Measurements from ENCODE around the gene NRAP. TPM values are rescaled to one million over a fixed set of nuclear protein-coding genes. Genes with fewer than 3 reads are reported as not detected.

NRAP gene
- total and polyA plus RNA-seq, 4 donors = 0.02 to 0.04 TPM; not detected in 2

- Histone ChIP-seq H3K9me3 (ENCODE audit: control insufficient read depth in 4 of 4, insufficient read depth in 3 of 4, low read length in 3 of 4) (no peaks in the 10 kb centered on the region), H3K4me1 (ENCODE audit: control insufficient read depth in 5 of 5, insufficient read depth in 5 of 5, low read length in 5 of 5) (peaks cover 0 to 15% (median 8%) of the 10 kb centered on the region in 5 donors), H3K9ac (ENCODE audit: insufficient read depth in 1 of 2, low read length in 2 of 2) (no peak overlapping the region), H3K27ac (ENCODE audit: low read depth in 1 of 2, low read length in 1 of 2) (no peak overlapping the region), H3K36me3 (ENCODE audit: control insufficient read depth in 4 of 4, insufficient read depth in 4 of 4, low read length in 4 of 4) (no peaks in the 10 kb centered on the region), H3K27me3 (ENCODE audit: control insufficient read depth in 3 of 3, insufficient read depth in 3 of 3, low read length in 2 of 3) (no peaks in the 10 kb centered on the region), H3K4me3 (no peak overlapping the region)
- no peak for DNase-seq
- TF ChIP-seq CTCF (IDR thresholded peaks at IDR 0.05; ENCODE audit: control extremely low read depth, extremely low read depth) = no peak
- 84 to 86% methylated on average over 2 of the region's 2 CpGs for WGBS, 2 donors
- ATAC-seq (ENCODE audit: insufficient read depth, low FRiP score) = no peak
Observed at GRCh38 chr10:113553149-113553548, 110.7 kb downstream of the NRAP start.

GRCh38 chr10:113552701-113553100, 111.1 kb downstream of the NRAP start, which contains the start of gene HABP2:
HABP2 (plus strand) TSS chr10:113553053; CDS start chr10:113553122, 69 bp downstream.
- no peaks in the 10 kb centered on the region for H3K36me3 ChIP-seq (ENCODE audit: control insufficient read depth in 4 of 4, insufficient read depth in 4 of 4, low read length in 4 of 4)
- peak; percentile 29 for ATAC-seq (ENCODE audit: insufficient read depth, low FRiP score)
- DNase-seq = peak in 1 of 3 donors; percentile 25
- TF ChIP-seq CTCF (IDR thresholded peaks at IDR 0.05; ENCODE audit: control extremely low read depth, extremely low read depth) = no peak
- no peaks in the 10 kb centered on the region for H3K9me3 ChIP-seq (ENCODE audit: control insufficient read depth in 4 of 4, insufficient read depth in 3 of 4, low read length in 3 of 4)
- no peak within 1 kb of the TSS for H3K9ac ChIP-seq (ENCODE audit: insufficient read depth in 1 of 2, low read length in 2 of 2)
- H3K27ac ChIP-seq (ENCODE audit: low read depth in 1 of 2, low read length in 1 of 2) = no peak within 1 kb of the TSS
- peaks cover 0 to 11% (median 5%) of the 10 kb centered on the region in 5 donors for H3K4me1 ChIP-seq (ENCODE audit: control insufficient read depth in 5 of 5, insufficient read depth in 5 of 5, low read length in 5 of 5)
- no peaks in the 10 kb centered on the region for H3K27me3 ChIP-seq (ENCODE audit: control insufficient read depth in 3 of 3, insufficient read depth in 3 of 3, low read length in 2 of 3)
- no peak within 1 kb of the TSS for H3K4me3 ChIP-seq
- WGBS, 2 donors = 70 to 73% methylated on average over 3 of the region's 3 CpGs

GRCh38 chr10:113552014-113552413, 111.8 kb downstream of the NRAP start:
- H3K4me3 ChIP-seq = no peak overlapping the region
- TF ChIP-seq CTCF (IDR thresholded peaks at IDR 0.05; ENCODE audit: control extremely low read depth, extremely low read depth) = no peak
- no peaks in the 10 kb centered on the region for H3K9me3 ChIP-seq (ENCODE audit: control insufficient read depth in 4 of 4, insufficient read depth in 3 of 4, low read length in 3 of 4)
- H3K36me3 ChIP-seq (ENCODE audit: control insufficient read depth in 4 of 4, insufficient read depth in 4 of 4, low read length in 4 of 4) = no peaks in the 10 kb centered on the region
- H3K27ac ChIP-seq (ENCODE audit: low read depth in 1 of 2, low read length in 1 of 2) = no peak overlapping the region
- ATAC-seq (ENCODE audit: insufficient read depth, low FRiP score) (no peak), DNase-seq (no peak)
- no peak overlapping the region for H3K9ac ChIP-seq (ENCODE audit: insufficient read depth in 1 of 2, low read length in 2 of 2)
- 86 to 93% methylated on average over 3 of the region's 3 CpGs for WGBS, 2 donors
- no peaks in the 10 kb centered on the region for H3K27me3 ChIP-seq (ENCODE audit: control insufficient read depth in 3 of 3, insufficient read depth in 3 of 3, low read length in 2 of 3)
- H3K4me1 ChIP-seq (ENCODE audit: control insufficient read depth in 5 of 5, insufficient read depth in 5 of 5, low read length in 5 of 5) = peaks cover 0 to 5% (median 4%) of the 10 kb centered on the region in 5 donors

- no peaks in the 10 kb centered on the region for H3K27me3 ChIP-seq (ENCODE audit: control insufficient read depth in 3 of 3, insufficient read depth in 3 of 3, low read length in 2 of 3)
- no peak overlapping the region for H3K4me3 ChIP-seq
- H3K27ac ChIP-seq (ENCODE audit: low read depth in 1 of 2, low read length in 1 of 2) = no peak overlapping the region
- H3K4me1 ChIP-seq (ENCODE audit: control insufficient read depth in 5 of 5, insufficient read depth in 5 of 5, low read length in 5 of 5) = peaks cover 0 to 4% (median 0%) of the 10 kb centered on the region in 5 donors
- H3K9ac ChIP-seq (ENCODE audit: insufficient read depth in 1 of 2, low read length in 2 of 2) = no peak overlapping the region
- no peak for TF ChIP-seq CTCF (IDR thresholded peaks at IDR 0.05; ENCODE audit: control extremely low read depth, extremely low read depth)
- no peaks in the 10 kb centered on the region for H3K9me3 ChIP-seq (ENCODE audit: control insufficient read depth in 4 of 4, insufficient read depth in 3 of 4, low read length in 3 of 4)
- ATAC-seq (ENCODE audit: insufficient read depth, low FRiP score) (no peak), DNase-seq (peak in 2 of 3 donors; percentile 43 to 67)
- 52 to 60% methylated on average over 6 of the region's 6 CpGs for WGBS, 2 donors
- no peaks in the 10 kb centered on the region for H3K36me3 ChIP-seq (ENCODE audit: control insufficient read depth in 4 of 4, insufficient read depth in 4 of 4, low read length in 4 of 4)
Observed at GRCh38 chr10:113550365-113550764, 113.5 kb downstream of the NRAP start.

Measured in lung (tissue), 12 donors.